SJCRH30 (cell line): ENCODE data around the gene CEMIP2. TPM values are rescaled to one million over a fixed set of nuclear protein-coding genes. Genes with fewer than 3 reads are reported as not detected.

ENCODE experiments used
- DNase-seq, 2 experiments: peaks; one replicate each; pipeline ENCODE4 v3.0.0-alpha.2; 2015 to 2020
- H3K27ac ChIP-seq: fragments of 250-450 bp; sonication (Bioruptor Pico); 2 replicates; pipeline ENCODE4 v1.5.1; 2020; ENCODE audit warnings: mild to moderate bottlenecking, moderate library complexity
- H3K27me3 ChIP-seq: fragments of 250-450 bp; sonication (Bioruptor Pico); 2 replicates; pipeline ENCODE4 v1.5.1; 2020; ENCODE audit warnings: mild to moderate bottlenecking, moderate library complexity
- H3K36me3 ChIP-seq: fragments of 250-450 bp; sonication (Bioruptor Pico); 2 replicates; pipeline ENCODE4 v1.5.1; 2020; ENCODE audit warnings: mild to moderate bottlenecking, moderate library complexity
- H3K4me1 ChIP-seq: fragments of 250-450 bp; sonication (Bioruptor Pico); 2 replicates; pipeline ENCODE4 v1.5.1; 2020; ENCODE audit warnings: mild to moderate bottlenecking, moderate library complexity
- H3K4me3 ChIP-seq: fragments of 250-450 bp; sonication (Bioruptor Pico); 2 replicates; pipeline ENCODE4 v1.5.1; 2020; ENCODE audit warnings: mild to moderate bottlenecking, moderate library complexity
- H3K9me3 ChIP-seq: fragments of 250-450 bp; sonication (Bioruptor Pico); replicated peaks from 2 replicates; pipeline ENCODE4 v1.5.1; 2020; ENCODE audit warnings: mild to moderate bottlenecking, moderate library complexity
- total RNA-seq: library from RNA; depleted of rRNA; stranded (reverse); fragments of >200 nt; shearing (Covaris generic); gene quantifications from 2 replicates; pipeline ENCODE4 v1.2.3, GENCODE V29; 2014

CEMIP2 gene
- total RNA-seq, 1 experiment from 2014 or later, result 42.2 TPM

- no peaks in the 10 kb centered on the region for H3K4me1 ChIP-seq
- no peak for DNase-seq
- no peaks in the 10 kb centered on the region for H3K9me3 ChIP-seq
- H3K36me3 ChIP-seq, result no peaks in the 10 kb centered on the region
- H3K4me3 ChIP-seq, result no peak overlapping the region
- 0 out of 2 replicates have a peak, but pooled peaks cover 6% of the 10 kb centered on the region for H3K27me3 ChIP-seq
- H3K27ac ChIP-seq, result no peak overlapping the region
Measured at GRCh38 chr9:71790296-71790695, 22.0 kb upstream of the CEMIP2 start.

- Histone ChIP-seq H3K27me3 (0 out of 2 replicates have a peak, but pooled peaks cover 6% of the 10 kb centered on the region), H3K36me3 (no peaks in the 10 kb centered on the region), H3K27ac (no peak overlapping the region), H3K4me3 (0 out of 2 replicates have a peak overlapping the region, but pooled peaks have one; percentile 12), H3K9me3 (no peaks in the 10 kb centered on the region), H3K4me1 (no peaks in the 10 kb centered on the region; the same call in 1 of the 2 replicates)
- DNase-seq, result peak; percentile 52 to 70
Measured at GRCh38 chr9:71783120-71783523, 14.8 kb upstream of the CEMIP2 start.

- no peaks in the 10 kb centered on the region for H3K36me3 ChIP-seq
- DNase-seq, result no peak
- H3K9me3 ChIP-seq, result no peaks in the 10 kb centered on the region
- H3K4me1 ChIP-seq, result no peaks in the 10 kb centered on the region; the same call in 1 of the 2 replicates
- H3K27me3 ChIP-seq, result no peaks in the 10 kb centered on the region
- H3K27ac ChIP-seq, result no peak overlapping the region
- H3K4me3 ChIP-seq, result no peak overlapping the region
Measured at GRCh38 chr9:71781391-71781790, 13.1 kb upstream of the CEMIP2 start.

GRCh38 chr9:71780953-71781352 lies 12.6 kb upstream of the CEMIP2 start:
- Histone ChIP-seq H3K36me3 (no peaks in the 10 kb centered on the region), H3K27ac (no peak overlapping the region), H3K4me3 (no peak overlapping the region), H3K4me1 (no peaks in the 10 kb centered on the region; the same call in 1 of the 2 replicates), H3K27me3 (no peaks in the 10 kb centered on the region), H3K9me3 (no peaks in the 10 kb centered on the region)
- no peak for DNase-seq

- no peaks in the 10 kb centered on the region for H3K9me3 ChIP-seq
- H3K4me1 ChIP-seq, result peaks cover 10% of the 10 kb centered on the region
- DNase-seq, result no peak
- no peak overlapping the region for H3K27ac ChIP-seq
- no peaks in the 10 kb centered on the region for H3K36me3 ChIP-seq
- H3K27me3 ChIP-seq, result no peaks in the 10 kb centered on the region
- H3K4me3 ChIP-seq, result no peak overlapping the region
Measured at GRCh38 chr9:71778085-71778484, 9.8 kb upstream of the CEMIP2 start.

- peak; percentile 15 to 61 for DNase-seq
- peaks cover 14% of the 10 kb centered on the region for H3K4me1 ChIP-seq
- H3K4me3 ChIP-seq, result no peak overlapping the region
Measured at GRCh38 chr9:71774920-71775319, 6.6 kb upstream of the CEMIP2 start.

GRCh38 chr9:71772726-71773125 lies 4.4 kb upstream of the CEMIP2 start:
- H3K9me3 ChIP-seq, result no peaks in the 10 kb centered on the region
- no peaks in the 10 kb centered on the region for H3K27me3 ChIP-seq
- no peak overlapping the region for H3K4me3 ChIP-seq
- no peaks in the 10 kb centered on the region for H3K36me3 ChIP-seq
- H3K27ac ChIP-seq, result no peak overlapping the region
- peaks cover 15% of the 10 kb centered on the region for H3K4me1 ChIP-seq
- no peak for DNase-seq

More at GRCh38 chr9:71774920-71775319, 6.6 kb upstream of the CEMIP2 start:
- Histone ChIP-seq H3K9me3 (no peaks in the 10 kb centered on the region), H3K27ac (no peak overlapping the region), H3K27me3 (no peaks in the 10 kb centered on the region), H3K36me3 (no peaks in the 10 kb centered on the region)

- peak overlapping the region; percentile 98; the same call in 1 of the 2 replicates for H3K4me3 ChIP-seq
- no peak for DNase-seq
- H3K27ac ChIP-seq, result no peak overlapping the region
- no peaks in the 10 kb centered on the region for H3K36me3 ChIP-seq
- H3K4me1 ChIP-seq, result peaks cover 20% of the 10 kb centered on the region
- no peaks in the 10 kb centered on the region for H3K9me3 ChIP-seq
- H3K27me3 ChIP-seq, result no peaks in the 10 kb centered on the region
Measured at GRCh38 chr9:71770170-71770569, 1.9 kb upstream of the CEMIP2 start.

- Histone ChIP-seq H3K4me1 (peaks cover 13% of the 10 kb centered on the region), H3K27ac (no peak overlapping the region), H3K9me3 (no peaks in the 10 kb centered on the region), H3K36me3 (no peaks in the 10 kb centered on the region), H3K27me3 (no peaks in the 10 kb centered on the region), H3K4me3 (peak overlapping the region; percentile 98)
- peak; percentile 71 to 74 for DNase-seq
Measured at GRCh38 chr9:71769175-71770161, 1.2 kb upstream of the CEMIP2 start.

- peaks cover 23% of the 10 kb centered on the region for H3K4me1 ChIP-seq
- H3K36me3 ChIP-seq, result no peaks in the 10 kb centered on the region
- peak; percentile 41 to 66 for DNase-seq
Measured at GRCh38 chr9:71767776-71768321, 464 bp downstream of the CEMIP2 start.

GRCh38 chr9:71767163-71767775 lies 1.0 kb downstream of the CEMIP2 start:
- Histone ChIP-seq H3K27ac (peak overlapping the region; percentile 94), H3K4me3 (peak overlapping the region; percentile 98), H3K27me3 (no peaks in the 10 kb centered on the region), H3K4me1 (peaks cover 23% of the 10 kb centered on the region), H3K36me3 (no peaks in the 10 kb centered on the region), H3K9me3 (no peaks in the 10 kb centered on the region)
- DNase-seq, result peak in 1 of 2 experiments; percentile 44

More at GRCh38 chr9:71767776-71768321, 464 bp downstream of the CEMIP2 start:
- H3K9me3 ChIP-seq, result no peaks in the 10 kb centered on the region
- H3K4me3 ChIP-seq, result peak overlapping the region; percentile 98
- peak overlapping the region; percentile 94 for H3K27ac ChIP-seq
- H3K27me3 ChIP-seq, result no peaks in the 10 kb centered on the region

- H3K27me3 ChIP-seq, result no peaks in the 10 kb centered on the region
- H3K4me3 ChIP-seq, result peak overlapping the region; percentile 98
- H3K9me3 ChIP-seq, result no peaks in the 10 kb centered on the region
- no peaks in the 10 kb centered on the region for H3K36me3 ChIP-seq
- peaks cover 23% of the 10 kb centered on the region for H3K4me1 ChIP-seq
- H3K27ac ChIP-seq, result no peak overlapping the region
- no peak for DNase-seq
Measured at GRCh38 chr9:71766663-71767062, 1.6 kb downstream of the CEMIP2 start.

- Histone ChIP-seq H3K36me3 (no peaks in the 10 kb centered on the region), H3K27ac (no peak overlapping the region), H3K27me3 (no peaks in the 10 kb centered on the region), H3K4me3 (no peak overlapping the region), H3K4me1 (peaks cover 23% of the 10 kb centered on the region), H3K9me3 (no peaks in the 10 kb centered on the region)
- no peak for DNase-seq
Measured at GRCh38 chr9:71765693-71766092, 2.6 kb downstream of the CEMIP2 start.

- no peaks in the 10 kb centered on the region for H3K36me3 ChIP-seq
Measured at GRCh38 chr9:71764891-71765290, 3.4 kb downstream of the CEMIP2 start.

GRCh38 chr9:71764463-71764862 lies 3.9 kb downstream of the CEMIP2 start:
- no peak overlapping the region for H3K27ac ChIP-seq
- no peaks in the 10 kb centered on the region for H3K36me3 ChIP-seq
- H3K9me3 ChIP-seq, result no peaks in the 10 kb centered on the region
- no peaks in the 10 kb centered on the region for H3K27me3 ChIP-seq
- DNase-seq, result no peak
- peaks cover 17% of the 10 kb centered on the region for H3K4me1 ChIP-seq
- no peak overlapping the region for H3K4me3 ChIP-seq

More at GRCh38 chr9:71764891-71765290, 3.4 kb downstream of the CEMIP2 start:
- no peak for DNase-seq
- Histone ChIP-seq H3K27me3 (no peaks in the 10 kb centered on the region), H3K9me3 (no peaks in the 10 kb centered on the region), H3K4me3 (no peak overlapping the region), H3K4me1 (peaks cover 18% of the 10 kb centered on the region), H3K27ac (no peak overlapping the region)
